ENCODE measurements around the gene DBET. TPM values are rescaled to one million over a fixed set of nuclear protein-coding genes. Genes with fewer than 3 reads are reported as not detected.
"Not testable (repeated sequence)": the region's sequence is repeated elsewhere in the genome, so short reads cannot be mapped to it uniquely, and the experiment has no call there.

The DBET gene
- total RNA-seq, 1 donor from 2014 or later: not detected

GRCh38 chr4:190049378-190050239, 14.7 kb upstream of the DBET start:
- not testable (repeated sequence) for DNase-seq (ENCODE audit: low read depth)

GRCh38 chr4:190058997-190059396, 5.3 kb upstream of the DBET start:
- DNase-seq (ENCODE audit: low read depth): not testable (repeated sequence)

- DNase-seq (ENCODE audit: low read depth): not testable (repeated sequence)
These were observed 503 bp downstream of the DBET start for GRCh38 chr4:190064805-190065204.

- DNase-seq (ENCODE audit: low read depth): not testable (repeated sequence)
These were observed 4.0 kb downstream of the DBET start for GRCh38 chr4:190068351-190068750.

GRCh38 chr4:190093052-190093451, 28.8 kb downstream of the DBET start:
- not testable (repeated sequence) for DNase-seq (ENCODE audit: low read depth)

- DNase-seq (ENCODE audit: low read depth): not testable (repeated sequence)
These were observed 29.7 kb downstream of the DBET start for GRCh38 chr4:190094031-190094430.

- not testable (repeated sequence) for DNase-seq (ENCODE audit: low read depth)
These were observed 31.0 kb downstream of the DBET start for GRCh38 chr4:190095335-190095734.

GRCh38 chr4:190099605-190100004, 35.3 kb downstream of the DBET start:
- not testable (repeated sequence) for DNase-seq (ENCODE audit: low read depth)

GRCh38 chr4:190101525-190101924, 37.2 kb downstream of the DBET start:
- not testable (repeated sequence) for DNase-seq (ENCODE audit: low read depth)

- not testable (repeated sequence) for DNase-seq (ENCODE audit: low read depth)
These were observed 41.9 kb downstream of the DBET start for GRCh38 chr4:190106191-190106590.

GRCh38 chr4:190106611-190107480, 42.5 kb downstream of the DBET start:
- DNase-seq (ENCODE audit: low read depth): not testable (repeated sequence)

GRCh38 chr4:190107766-190108485, 43.6 kb downstream of the DBET start:
- not testable (repeated sequence) for DNase-seq (ENCODE audit: low read depth)

- DNase-seq (ENCODE audit: low read depth): not testable (repeated sequence)
These were observed 44.5 kb downstream of the DBET start for GRCh38 chr4:190108756-190109155.

- not testable (repeated sequence) for DNase-seq (ENCODE audit: low read depth)
These were observed 45.2 kb downstream of the DBET start for GRCh38 chr4:190109390-190110011.

- not testable (repeated sequence) for DNase-seq (ENCODE audit: low read depth)
These were observed 45.7 kb downstream of the DBET start for GRCh38 chr4:190110033-190110432.

GRCh38 chr4:190110570-190111295, 46.4 kb downstream of the DBET start:
- DNase-seq (ENCODE audit: low read depth): not testable (repeated sequence)

- DNase-seq (ENCODE audit: low read depth): not testable (repeated sequence)
These were observed 48.6 kb downstream of the DBET start for GRCh38 chr4:190112879-190113278.

GRCh38 chr4:190114991-190115390, 50.7 kb downstream of the DBET start:
- not testable (repeated sequence) for DNase-seq (ENCODE audit: low read depth)

All from myocyte (in vitro differentiated cells).